ENCODE data around the gene KLF9. TPM values are rescaled to one million over a fixed set of nuclear protein-coding genes. Genes with fewer than 3 reads are reported as not detected.

Gene KLF9
- polyA plus RNA-seq, 1 donor (not counting 4 experiments of a cell fraction or from before 2014, with no cell fraction given) = 4.5 TPM

- Histone ChIP-seq H3K27me3 (ENCODE audit: control insufficient read depth, extremely low read depth, insufficient read depth, low read length) (no peaks in the 10 kb centered on the region), H3K9me1 (ENCODE audit: control insufficient read depth, extremely low read depth, insufficient read depth, low read length) (no peaks in the 10 kb centered on the region), H3K4me1 (ENCODE audit: control insufficient read depth, extremely low read depth, insufficient read depth, low read length) (peaks cover 19% of the 10 kb centered on the region), H3K36me3 (ENCODE audit: control insufficient read depth in 2 of 2, extremely low read depth in 1 of 2, insufficient read depth in 2 of 2, low read length in 2 of 2) (no peaks in the 10 kb centered on the region), H2AFZ (ENCODE audit: control insufficient read depth, low read length) (no peak overlapping the region), H3K9me3 (ENCODE audit: control insufficient read depth, low read depth, low read length) (no peaks in the 10 kb centered on the region), H3K4me2 (ENCODE audit: control insufficient read depth, extremely low read depth, insufficient read depth, low read depth, low read length) (no peak overlapping the region), H3K79me2 (ENCODE audit: control insufficient read depth, insufficient read depth, low read length) (no peaks in the 10 kb centered on the region), H4K20me1 (ENCODE audit: control insufficient read depth, extremely low read depth, insufficient read depth, low read length) (no peaks in the 10 kb centered on the region), H3K9ac (ENCODE audit: control insufficient read depth, extremely low read depth, insufficient read depth, low read length) (no peak overlapping the region), H3K4me3 (ENCODE audit: control insufficient read depth in 2 of 3, extremely low read depth in 1 of 3, insufficient read depth in 2 of 3, low read depth in 1 of 3, low read length in 3 of 3) (no peak overlapping the region), H3K27ac (ENCODE audit: control insufficient read depth, insufficient read depth, low read length) (no peak overlapping the region)
- DNase-seq (ENCODE audit: low read depth, low spot score) (no peak), FAIRE-seq (no peak)
- dilution Hi-C loops (cut with MboI; ENCODE audit: extremely low pct_ligation_motif_present, low sequenced_read_pairs) = no loop called here
- TF ChIP-seq, protein P1, sequence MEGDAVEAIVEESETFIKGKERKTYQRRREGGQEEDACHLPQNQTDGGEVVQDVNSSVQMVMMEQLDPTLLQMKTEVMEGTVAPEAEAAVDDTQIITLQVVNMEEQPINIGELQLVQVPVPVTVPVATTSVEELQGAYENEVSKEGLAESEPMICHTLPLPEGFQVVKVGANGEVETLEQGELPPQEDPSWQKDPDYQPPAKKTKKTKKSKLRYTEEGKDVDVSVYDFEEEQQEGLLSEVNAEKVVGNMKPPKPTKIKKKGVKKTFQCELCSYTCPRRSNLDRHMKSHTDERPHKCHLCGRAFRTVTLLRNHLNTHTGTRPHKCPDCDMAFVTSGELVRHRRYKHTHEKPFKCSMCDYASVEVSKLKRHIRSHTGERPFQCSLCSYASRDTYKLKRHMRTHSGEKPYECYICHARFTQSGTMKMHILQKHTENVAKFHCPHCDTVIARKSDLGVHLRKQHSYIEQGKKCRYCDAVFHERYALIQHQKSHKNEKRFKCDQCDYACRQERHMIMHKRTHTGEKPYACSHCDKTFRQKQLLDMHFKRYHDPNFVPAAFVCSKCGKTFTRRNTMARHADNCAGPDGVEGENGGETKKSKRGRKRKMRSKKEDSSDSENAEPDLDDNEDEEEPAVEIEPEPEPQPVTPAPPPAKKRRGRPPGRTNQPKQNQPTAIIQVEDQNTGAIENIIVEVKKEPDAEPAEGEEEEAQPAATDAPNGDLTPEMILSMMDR (optimal IDR thresholded peaks at IDR 0.05 in 1 of 3, IDR thresholded peaks at IDR 0.05 in 1 of 3, conservative IDR thresholded peaks at IDR 0.05 in 1 of 3; ENCODE audit: extremely low read depth in 1 of 3, insufficient read depth in 2 of 3, low read length in 3 of 3) = no peak
- TF ChIP-seq EZH2 (IDR thresholded peaks at IDR 0.05; ENCODE audit: low read length) = no peak
Observed at GRCh38 chr9:70407081-70407503, 7.4 kb downstream of the KLF9 start.

DNA sequence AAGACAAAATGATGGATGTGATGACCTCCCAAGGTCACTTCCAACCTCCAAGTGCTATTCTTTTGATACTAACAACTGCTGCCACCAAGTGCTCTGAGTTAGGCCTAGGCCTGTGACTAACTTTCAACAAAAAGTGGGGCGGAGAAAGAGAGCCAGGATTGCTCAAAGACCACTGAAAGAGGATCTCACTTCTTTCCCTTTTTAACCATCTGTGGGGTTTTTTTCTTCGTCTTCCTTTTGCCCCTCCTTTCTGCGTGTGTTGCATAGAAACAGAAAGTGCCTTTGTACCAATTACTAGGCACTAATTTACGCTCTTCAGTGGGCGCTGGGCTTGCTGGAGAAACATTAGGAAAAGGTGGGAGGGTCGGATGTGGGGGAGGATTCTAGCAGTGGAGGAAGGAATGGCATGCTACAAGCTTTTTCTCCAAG is 8.0 kb downstream of the KLF9 start:
- DNase-seq (ENCODE audit: low read depth, low spot score) (no peak), FAIRE-seq (no peak)
- Histone ChIP-seq H3K9me3 (ENCODE audit: control insufficient read depth, low read depth, low read length) (no peaks in the 10 kb centered on the region), H2AFZ (ENCODE audit: control insufficient read depth, low read length) (no peak overlapping the region), H3K79me2 (ENCODE audit: control insufficient read depth, insufficient read depth, low read length) (no peaks in the 10 kb centered on the region), H4K20me1 (ENCODE audit: control insufficient read depth, extremely low read depth, insufficient read depth, low read length) (no peaks in the 10 kb centered on the region), H3K27ac (ENCODE audit: control insufficient read depth, insufficient read depth, low read length) (no peak overlapping the region), H3K27me3 (ENCODE audit: control insufficient read depth, extremely low read depth, insufficient read depth, low read length) (no peaks in the 10 kb centered on the region), H3K4me2 (ENCODE audit: control insufficient read depth, extremely low read depth, insufficient read depth, low read depth, low read length) (no peak overlapping the region), H3K36me3 (ENCODE audit: control insufficient read depth in 2 of 2, extremely low read depth in 1 of 2, insufficient read depth in 2 of 2, low read length in 2 of 2) (no peaks in the 10 kb centered on the region), H3K9ac (ENCODE audit: control insufficient read depth, extremely low read depth, insufficient read depth, low read length) (no peak overlapping the region), H3K4me1 (ENCODE audit: control insufficient read depth, extremely low read depth, insufficient read depth, low read length) (peaks cover 13% of the 10 kb centered on the region), H3K4me3 (ENCODE audit: control insufficient read depth in 2 of 3, extremely low read depth in 1 of 3, insufficient read depth in 2 of 3, low read depth in 1 of 3, low read length in 3 of 3) (no peak overlapping the region), H3K9me1 (ENCODE audit: control insufficient read depth, extremely low read depth, insufficient read depth, low read length) (no peaks in the 10 kb centered on the region)
- dilution Hi-C loops (cut with MboI; ENCODE audit: extremely low pct_ligation_motif_present, low sequenced_read_pairs) = no loop called here
- TF ChIP-seq, protein P1 (optimal IDR thresholded peaks at IDR 0.05 in 1 of 3, IDR thresholded peaks at IDR 0.05 in 1 of 3, conservative IDR thresholded peaks at IDR 0.05 in 1 of 3; ENCODE audit: extremely low read depth in 1 of 3, insufficient read depth in 2 of 3, low read length in 3 of 3) = no peak
- no peak for TF ChIP-seq EZH2 (IDR thresholded peaks at IDR 0.05; ENCODE audit: low read length)

Measured in keratinocyte (primary cell).